Measurements from ENCODE around the gene TGM4. TPM values are rescaled to one million over a fixed set of nuclear protein-coding genes. Genes with fewer than 3 reads are reported as not detected.

TGM4 gene
- total RNA-seq, 4 donors from 2014 or later, result not detected

DNA sequence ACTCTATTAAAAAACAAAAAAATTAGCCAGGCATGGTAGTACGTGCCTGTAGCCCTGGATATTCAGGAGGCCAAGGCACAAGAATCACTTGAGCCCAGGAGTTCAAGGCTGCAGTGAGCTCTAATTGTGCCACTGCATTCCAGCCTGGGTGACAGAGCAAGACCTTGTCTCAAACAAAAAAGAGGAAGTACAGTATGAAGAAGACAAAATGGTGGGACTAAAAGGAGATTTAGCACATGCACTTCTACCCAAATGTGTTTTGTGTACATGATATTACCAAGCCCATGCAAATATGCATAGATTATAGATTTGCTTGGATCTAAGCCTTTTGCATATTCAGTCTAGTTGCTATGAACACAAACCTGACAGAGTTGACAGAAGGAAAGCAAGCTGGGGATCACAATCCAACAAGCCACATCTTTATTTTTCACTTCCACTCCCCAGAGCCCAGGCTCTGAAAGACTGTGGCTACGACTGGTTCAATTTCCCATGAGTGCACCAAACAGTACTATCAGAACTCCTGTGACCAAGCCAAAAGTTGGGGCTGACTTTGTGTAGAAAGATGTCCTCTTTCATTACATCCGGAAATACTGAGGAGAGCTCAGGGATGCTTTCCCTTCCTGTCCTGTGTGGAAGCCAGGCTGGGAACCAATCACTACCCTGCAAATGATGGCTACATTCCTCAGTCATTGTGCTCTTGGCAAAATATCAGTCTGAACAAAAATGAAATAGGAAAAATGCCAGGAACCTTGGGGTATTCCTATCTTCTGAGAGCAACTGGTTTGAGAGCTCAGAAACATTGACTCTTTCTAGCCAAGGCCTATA lies 49.4 kb downstream of the TGM4 start:
- DNase-seq (ENCODE audit: low spot score) (no peak), ATAC-seq (ENCODE audit: low FRiP score) (no peak)
- TF ChIP-seq, protein P1, sequence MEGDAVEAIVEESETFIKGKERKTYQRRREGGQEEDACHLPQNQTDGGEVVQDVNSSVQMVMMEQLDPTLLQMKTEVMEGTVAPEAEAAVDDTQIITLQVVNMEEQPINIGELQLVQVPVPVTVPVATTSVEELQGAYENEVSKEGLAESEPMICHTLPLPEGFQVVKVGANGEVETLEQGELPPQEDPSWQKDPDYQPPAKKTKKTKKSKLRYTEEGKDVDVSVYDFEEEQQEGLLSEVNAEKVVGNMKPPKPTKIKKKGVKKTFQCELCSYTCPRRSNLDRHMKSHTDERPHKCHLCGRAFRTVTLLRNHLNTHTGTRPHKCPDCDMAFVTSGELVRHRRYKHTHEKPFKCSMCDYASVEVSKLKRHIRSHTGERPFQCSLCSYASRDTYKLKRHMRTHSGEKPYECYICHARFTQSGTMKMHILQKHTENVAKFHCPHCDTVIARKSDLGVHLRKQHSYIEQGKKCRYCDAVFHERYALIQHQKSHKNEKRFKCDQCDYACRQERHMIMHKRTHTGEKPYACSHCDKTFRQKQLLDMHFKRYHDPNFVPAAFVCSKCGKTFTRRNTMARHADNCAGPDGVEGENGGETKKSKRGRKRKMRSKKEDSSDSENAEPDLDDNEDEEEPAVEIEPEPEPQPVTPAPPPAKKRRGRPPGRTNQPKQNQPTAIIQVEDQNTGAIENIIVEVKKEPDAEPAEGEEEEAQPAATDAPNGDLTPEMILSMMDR (IDR thresholded peaks at IDR 0.05), result no peak

DNA sequence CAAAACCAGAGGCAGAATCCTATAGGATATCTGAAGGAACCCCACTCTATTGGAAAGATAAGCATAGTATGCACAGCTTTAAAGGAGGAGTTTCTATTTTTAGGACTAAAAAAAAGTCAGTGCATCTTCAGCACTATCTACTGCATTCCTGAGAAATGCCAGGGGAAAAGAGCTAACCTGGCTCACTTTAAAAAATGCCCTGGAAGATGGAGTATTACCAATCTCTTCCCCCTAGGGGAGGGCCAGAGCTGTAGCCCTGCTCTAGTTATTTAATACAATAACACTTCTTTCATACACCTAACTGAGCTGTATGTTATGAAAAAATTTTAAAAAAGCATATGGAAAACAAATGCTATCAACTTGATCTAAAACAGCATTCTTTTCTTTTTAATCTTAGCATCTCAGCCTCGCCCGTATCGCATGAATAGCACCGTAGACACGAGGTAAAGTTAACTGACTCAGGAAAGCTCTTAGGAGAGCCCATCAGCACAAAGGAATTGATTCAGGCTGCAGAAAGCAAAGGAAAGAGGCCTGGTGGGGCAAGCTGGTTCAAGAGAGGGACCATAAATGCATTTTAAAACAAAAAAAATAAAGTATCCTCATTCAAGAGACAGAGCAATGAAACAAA lies 50.2 kb downstream of the TGM4 start:
- TF ChIP-seq, protein P1 (IDR thresholded peaks at IDR 0.05), result no peak
- DNase-seq (ENCODE audit: low spot score), result no peak
- ATAC-seq (ENCODE audit: low FRiP score), result no peak

DNA sequence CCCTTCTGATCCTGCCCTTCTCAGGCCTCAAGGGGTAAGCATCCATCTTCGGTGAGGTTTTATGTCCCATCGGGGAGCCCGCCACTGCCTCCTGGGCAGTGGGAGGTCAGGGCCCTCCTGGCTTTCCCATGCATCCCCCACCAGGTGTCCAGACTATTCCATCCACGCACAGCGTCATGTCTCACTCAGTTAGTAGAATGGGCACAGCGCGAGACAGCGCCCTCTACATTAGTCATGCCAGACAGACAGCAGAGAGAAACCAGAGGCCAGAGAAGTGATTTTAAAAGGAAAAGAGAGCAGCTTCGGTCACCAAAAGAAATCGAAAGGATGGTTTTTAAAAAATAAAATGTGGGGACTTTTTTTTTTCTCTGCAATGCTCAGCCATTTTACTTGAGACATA lies 51.8 kb downstream of the TGM4 start:
- ATAC-seq (ENCODE audit: low FRiP score), result no peak
- TF ChIP-seq, protein P1 (IDR thresholded peaks at IDR 0.05), result no peak
- no peak for DNase-seq (ENCODE audit: low spot score)

DNA sequence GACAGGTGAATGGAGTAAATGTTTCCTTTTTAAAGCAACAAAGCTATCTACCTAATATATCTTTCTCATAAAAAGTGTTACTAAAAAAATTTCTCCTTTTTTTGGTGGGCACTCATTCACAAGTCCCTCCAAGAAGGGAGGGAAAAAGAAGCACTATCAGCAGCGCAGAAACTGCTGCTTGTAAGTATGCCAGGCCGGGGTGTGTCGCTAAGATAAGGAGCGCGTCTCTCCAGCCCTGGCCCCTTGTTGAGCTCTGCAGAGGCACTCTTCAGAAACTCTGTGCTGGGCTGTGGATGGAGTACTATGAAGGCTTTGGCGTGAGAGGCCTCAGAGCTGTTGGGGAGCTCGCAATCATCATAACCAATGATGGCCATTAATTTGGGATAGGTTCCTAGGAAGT lies 52.5 kb downstream of the TGM4 start:
- TF ChIP-seq, protein P1 (IDR thresholded peaks at IDR 0.05), result no peak
- no peak for DNase-seq (ENCODE audit: low spot score)
- no peak for ATAC-seq (ENCODE audit: low FRiP score)

DNA sequence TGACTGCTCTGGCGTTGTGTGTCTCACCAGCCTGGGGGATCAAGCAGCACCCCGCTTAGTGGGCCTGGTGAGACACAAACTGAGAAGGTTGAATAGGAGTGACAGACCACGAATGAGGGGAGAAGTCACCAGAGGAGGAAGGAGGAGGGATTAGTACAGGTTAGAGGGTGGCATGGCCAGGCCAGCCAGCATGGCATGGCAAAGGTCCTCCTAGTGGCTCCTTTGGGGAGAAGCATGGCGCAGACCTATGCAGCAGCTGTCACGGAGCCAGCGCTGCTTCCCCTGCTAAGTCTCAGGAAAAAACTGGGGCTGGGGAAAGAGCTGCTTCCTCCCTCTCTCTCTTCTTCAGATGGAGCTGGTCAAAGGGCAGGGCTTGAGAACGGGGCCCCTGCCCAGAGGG lies 53.0 kb downstream of the TGM4 start:
- ATAC-seq (ENCODE audit: low FRiP score) (no peak), DNase-seq (ENCODE audit: low spot score) (no peak)
- TF ChIP-seq, protein P1 (IDR thresholded peaks at IDR 0.05), result no peak

DNA sequence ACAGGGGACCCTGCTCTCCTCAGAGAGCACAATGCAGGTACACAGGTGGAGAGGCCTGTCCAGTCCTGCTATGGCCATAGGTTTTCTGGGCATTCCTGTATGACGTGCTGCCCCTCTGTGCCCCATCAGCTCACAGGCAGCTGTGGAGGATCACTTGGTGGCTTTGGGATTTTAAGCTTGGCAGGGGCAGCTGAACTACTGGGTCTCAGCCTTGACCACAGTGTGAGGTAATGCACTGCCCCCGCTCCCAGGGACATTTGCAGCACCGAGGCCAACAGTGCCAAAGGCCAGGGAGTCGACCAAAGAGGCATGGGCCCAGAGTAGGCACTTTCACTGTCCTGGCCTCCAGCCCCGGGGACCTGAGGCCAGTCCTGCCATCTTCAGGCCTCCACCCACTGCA lies 55.4 kb downstream of the TGM4 start:
- no peak for ATAC-seq (ENCODE audit: low FRiP score)
- DNase-seq (ENCODE audit: low spot score), result no peak
- TF ChIP-seq, protein P1 (IDR thresholded peaks at IDR 0.05), result no peak

DNA sequence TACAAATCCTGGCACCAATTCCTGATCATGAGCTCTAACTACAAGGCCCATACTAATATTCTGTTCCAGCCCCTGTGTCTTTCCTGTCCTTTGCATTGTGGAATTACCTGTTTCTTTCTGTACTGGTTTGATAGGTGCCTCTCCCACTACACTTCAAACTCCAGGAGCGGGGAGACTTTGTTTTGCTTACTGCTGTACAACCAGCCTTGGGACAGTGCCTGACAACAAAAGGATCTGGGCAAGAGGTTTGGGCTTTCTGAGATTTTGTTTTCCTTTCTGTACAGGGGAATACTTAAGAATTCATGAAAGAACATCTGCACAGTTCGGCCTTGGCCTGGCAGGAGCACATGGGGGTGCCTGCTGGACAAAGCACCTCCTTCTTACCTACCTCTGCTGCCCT lies 56.5 kb downstream of the TGM4 start:
- DNase-seq (ENCODE audit: low spot score) (no peak), ATAC-seq (ENCODE audit: low FRiP score) (no peak)
- TF ChIP-seq, protein P1 (IDR thresholded peaks at IDR 0.05), result no peak
